ENCODE data around the gene MRPL58. TPM values are rescaled to one million over a fixed set of nuclear protein-coding genes. Genes with fewer than 3 reads are reported as not detected.

The MRPL58 gene
- total and polyA plus RNA-seq, 10 of the 15 experiments (the other 5 are each of a cell fraction or from before 2014, with no cell fraction given), result 23.0 to 64.3 (median 51.9) TPM

- no TSS peak for BruUV-seq (replicated peaks)
- H3K4me2 ChIP-seq (ENCODE audit: control insufficient read depth, insufficient read depth), result no peak overlapping the region
- no peak overlapping the region for H3K4me3 ChIP-seq
- H3K9me3 ChIP-seq (replicated peaks; ENCODE audit: control insufficient read depth, insufficient read depth, low read length), result no peaks in the 10 kb centered on the region
- no peaks in the 10 kb centered on the region for H3K36me3 ChIP-seq (ENCODE audit: control insufficient read depth in 2 of 2, insufficient read depth in 2 of 2, low read length in 1 of 2)
- WGBS (ENCODE audit: insufficient coverage, insufficient replicate concordance, low lambda C conversion rate, missing lambda C conversion rate), result 34% methylated on average over 3 of the region's 3 CpGs
- CTCF ChIA-PET, result interaction anchor here (12.7 kb wide), 1 partner anchor 16 kb away, joined by 92 read pairs; no protein-coding TSS in a partner anchor
- no peaks in the 10 kb centered on the region for H3K79me2 ChIP-seq (ENCODE audit: control insufficient read depth, insufficient read depth, low read length)
- in situ Hi-C loops (cut with MboI) (no loop called here), intact Hi-C loops (cut with micrococcal nuclease; ENCODE audit: unreplicated experiment) (no loop called here)
- H4K20me1 ChIP-seq (ENCODE audit: control insufficient read depth, insufficient read depth), result no peaks in the 10 kb centered on the region
- SMC1A ChIA-PET (ENCODE audit: uncharacterized antibody, unreplicated experiment), result interaction anchor here (1.4 kb wide), 1 partner anchor 16 kb away, joined by 3 read pairs; no protein-coding TSS in a partner anchor
- no peak overlapping the region for H3K27ac ChIP-seq (ENCODE audit: control insufficient read depth, insufficient read depth)
- TF ChIP-seq MTA2 (IDR thresholded peaks at IDR 0.05; ENCODE audit: low read depth), result no peak
- no peak for TF ChIP-seq FOXM1 (IDR thresholded peaks at IDR 0.05; ENCODE audit: low read depth, low read length)
- no peak for TF ChIP-seq RCOR1 (conservative IDR thresholded peaks at IDR 0.05; ENCODE audit: low read depth, low read length)
- TF ChIP-seq ATF7 (IDR thresholded peaks at IDR 0.05; ENCODE audit: low read depth), result no peak
- no peak for TF ChIP-seq CBX3 (IDR thresholded peaks at IDR 0.05; ENCODE audit: borderline replicate concordance, low read depth)
- TF ChIP-seq ELK1 (IDR thresholded peaks at IDR 0.05; ENCODE audit: low read depth, low read length), result no peak
- POLR2A ChIA-PET, result no interaction called here
- peaks cover 8% of the 10 kb centered on the region for H3K4me1 ChIP-seq (ENCODE audit: control insufficient read depth, insufficient read depth, low read length)
- H3K9ac ChIP-seq (ENCODE audit: control insufficient read depth, insufficient read depth, low read length), result no peak overlapping the region
- RAD21 ChIA-PET (ENCODE audit: unreplicated experiment), result no interaction called here
- ATAC-seq (no peak), DNase-seq (ENCODE audit: low read depth, low spot score) (no peak), FAIRE-seq (no peak)
- no peak overlapping the region for H2AFZ ChIP-seq (ENCODE audit: control insufficient read depth, low read depth, low read length)
- H3K27me3 ChIP-seq (replicated peaks in 1 of 2; ENCODE audit: control insufficient read depth in 2 of 2, insufficient read depth in 2 of 2, low read length in 1 of 2), result peaks cover 2 to 10% of the 10 kb centered on the region in 2 experiments; a peak in 3 of 4 replicates
Observed at GRCh38 chr17:74977802-74978201, 34.7 kb upstream of the MRPL58 start.

GRCh38 chr17:74978240-74978639, 34.2 kb upstream of the MRPL58 start:
- FAIRE-seq, result no peak
- CTCF ChIA-PET, result interaction anchor here (1.2 to 12.7 kb wide), 2 partner anchors 16 to 33 kb away, joined by 3 to 92 read pairs; no protein-coding TSS in a partner anchor
- POLR2A ChIA-PET, result interaction anchor here (0.6 kb wide), 1 partner anchor 487 kb away, joined by 5 read pairs; no protein-coding TSS in a partner anchor
- WGBS (ENCODE audit: insufficient coverage, insufficient replicate concordance, low lambda C conversion rate, missing lambda C conversion rate), result 62% methylated on average over 3 of the region's 3 CpGs
- RAD21 ChIA-PET (ENCODE audit: unreplicated experiment), result interaction anchor here (1.4 kb wide), 2 partner anchors 18 to 135 kb away, joined by 3 read pairs; no protein-coding TSS in a partner anchor
- intact Hi-C loops (cut with micrococcal nuclease; ENCODE audit: unreplicated experiment), result no loop called here
- H3K27ac ChIP-seq (ENCODE audit: control insufficient read depth, insufficient read depth), result no peak overlapping the region
- no peak overlapping the region for H3K4me2 ChIP-seq (ENCODE audit: control insufficient read depth, insufficient read depth)
- H3K9me3 ChIP-seq (replicated peaks; ENCODE audit: control insufficient read depth, insufficient read depth, low read length), result no peaks in the 10 kb centered on the region
- BruUV-seq (replicated peaks), result no TSS peak
- H3K9ac ChIP-seq (ENCODE audit: control insufficient read depth, insufficient read depth, low read length), result no peak overlapping the region
- H3K27me3 ChIP-seq (replicated peaks in 1 of 2; ENCODE audit: control insufficient read depth in 2 of 2, insufficient read depth in 2 of 2, low read length in 1 of 2), result peaks cover 0 to 6% of the 10 kb centered on the region in 2 experiments; a peak in 1 of 4 replicates
- DNase-seq (ENCODE audit: low read depth, low spot score), result no peak
- SMC1A ChIA-PET (ENCODE audit: uncharacterized antibody, unreplicated experiment), result interaction anchor here (1.4 kb wide), 1 partner anchor 17 kb away, joined by 3 read pairs; no protein-coding TSS in a partner anchor
- no peaks in the 10 kb centered on the region for H3K36me3 ChIP-seq (ENCODE audit: control insufficient read depth in 2 of 2, insufficient read depth in 2 of 2, low read length in 1 of 2)
- TF ChIP-seq FOXM1 (IDR thresholded peaks at IDR 0.05; ENCODE audit: low read depth, low read length) (no peak), EED (IDR thresholded peaks at IDR 0.05; ENCODE audit: low read depth) (no peak)
- H4K20me1 ChIP-seq (ENCODE audit: control insufficient read depth, insufficient read depth), result no peaks in the 10 kb centered on the region
- peaks cover 8% of the 10 kb centered on the region for H3K4me1 ChIP-seq (ENCODE audit: control insufficient read depth, insufficient read depth, low read length)
- in situ Hi-C loops (cut with MboI), result no loop called here
- H2AFZ ChIP-seq (ENCODE audit: control insufficient read depth, low read depth, low read length), result no peak overlapping the region
- ATAC-seq, result no peak
- no peak overlapping the region for H3K4me3 ChIP-seq
- no peaks in the 10 kb centered on the region for H3K79me2 ChIP-seq (ENCODE audit: control insufficient read depth, insufficient read depth, low read length)

All from GM12878 (cell line).